SK-N-MC (cell line): ENCODE data around the gene RTN3.

Experiments used
- DNase-seq: peaks from one replicate; pipeline ENCODE4 v3.0.0-alpha.2; 2011; ENCODE audit warnings: low read depth, low spot score
- H3K27ac ChIP-seq: fragments of 200-600 bp; sonication (generic); 2 replicates; pipeline ENCODE4 v1.5.1; 2016; ENCODE audit warnings: mixed run types
- H3K36me3 ChIP-seq: fragments of 200-600 bp; sonication (generic); 2 replicates; pipeline ENCODE4 v1.6.1; 2017; ENCODE audit warnings: antibody characterized with exemption, low read length, mixed read lengths; ENCODE audit not compliant: insufficient read depth
- H3K4me3 ChIP-seq: fragments of 200-600 bp; sonication (generic); 2 replicates; pipeline ENCODE4 v1.5.1; 2016
- H3K9ac ChIP-seq: fragments of 200-600 bp; sonication (generic); 2 replicates; pipeline ENCODE4 v1.8.0; 2017; ENCODE audit warnings: mixed run types, mixed read lengths; ENCODE audit not compliant: insufficient read length
- H3K9me3 ChIP-seq: fragments of 200-600 bp; sonication (generic); 2 replicates; pipeline ENCODE4 v1.6.1; 2017; ENCODE audit warnings: low read depth, mild to moderate bottlenecking, antibody characterized with exemption, low read length, moderate library complexity, mixed read lengths
- EZH2 ChIP-seq: fragments of 200-600 bp; sonication (generic); IDR thresholded peaks from one replicate; pipeline ENCODE4 v1.6.1; 2017; ENCODE audit warnings: antibody characterized with exemption
- FOXP2 ChIP-seq: optimal IDR thresholded peaks from 2 replicates; pipeline ENCODE3; 2011; ENCODE audit warnings: mild to moderate bottlenecking, moderate library complexity; ENCODE audit not compliant: insufficient read depth; ENCODE audit errors: extremely low read length, control extremely low read depth
- POLR2AphosphoS5 ChIP-seq: IDR thresholded peaks from 2 replicates; pipeline ENCODE4 v1.6.1; 2012; ENCODE audit warnings: mild to moderate bottlenecking, low read depth, low read length, borderline replicate concordance

RTN3 gene

DNA sequence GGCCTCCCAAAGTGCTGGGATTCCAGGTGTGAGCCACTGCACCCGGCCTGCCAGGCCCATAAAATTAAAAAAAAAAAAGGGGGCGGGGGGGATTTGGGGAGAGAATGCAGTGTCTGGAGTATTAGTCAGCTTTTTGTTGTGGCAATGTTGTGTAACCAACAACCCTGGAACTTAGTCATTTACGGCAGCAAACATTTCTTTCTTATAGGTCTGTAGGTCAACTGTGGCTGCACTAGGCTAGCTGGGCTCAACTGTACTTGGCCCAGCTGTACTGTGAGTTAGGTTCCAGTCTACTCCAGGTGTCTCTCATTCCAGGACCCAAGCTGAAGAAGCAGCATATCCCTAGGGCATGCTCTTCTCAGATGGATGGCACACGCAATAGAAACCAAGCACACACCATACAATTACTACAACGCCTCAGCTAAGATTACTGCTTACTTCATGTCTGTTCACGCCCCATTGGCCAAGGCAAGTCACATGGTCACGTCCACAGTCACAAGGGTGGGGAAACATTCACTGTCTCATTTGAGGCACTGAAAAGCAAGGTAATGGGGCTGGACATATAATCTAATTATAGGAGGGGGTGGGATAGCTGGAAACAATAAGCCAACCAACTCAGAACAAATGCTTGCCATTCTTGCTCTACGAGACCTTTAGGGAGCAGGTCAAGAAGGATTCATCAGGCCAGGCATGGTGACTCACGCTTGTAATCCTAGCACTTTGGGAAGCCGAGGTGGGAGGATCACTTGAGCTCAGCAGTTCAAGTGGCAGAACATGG is 121.5 kb downstream of the RTN3 start:
- Histone ChIP-seq H3K9ac (no peak overlapping the region), H3K27ac (no peak overlapping the region)
- no peak for DNase-seq

DNA sequence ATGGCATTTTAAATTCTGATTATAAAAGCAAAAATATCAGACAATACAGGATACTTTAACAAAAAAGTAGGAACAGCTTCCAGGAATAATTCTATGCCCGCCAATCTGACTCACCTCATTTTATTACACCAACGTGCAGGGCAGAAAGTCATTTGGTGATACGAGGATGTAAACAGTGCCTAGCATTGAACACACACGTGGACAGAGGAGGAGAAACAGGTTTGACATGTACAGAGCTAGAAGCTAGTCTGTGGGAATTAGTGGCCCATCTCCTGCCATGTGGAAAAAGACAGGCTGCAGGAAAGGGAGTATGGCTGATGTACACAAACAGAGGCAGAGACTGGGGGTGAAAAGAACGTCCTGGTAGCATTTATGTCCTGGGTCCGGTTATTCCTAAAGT is 123.0 kb downstream of the RTN3 start:
- H3K4me3 ChIP-seq: no peak overlapping the region
- no peak overlapping the region for H3K27ac ChIP-seq
- H3K36me3 ChIP-seq: no peaks in the 10 kb centered on the region
- H3K9me3 ChIP-seq: no peaks in the 10 kb centered on the region
- DNase-seq: no peak
- H3K9ac ChIP-seq: no peak overlapping the region
- no peak for TF ChIP-seq POLR2AphosphoS5
- no peak for TF ChIP-seq FOXP2
- no peak for TF ChIP-seq EZH2

More for the DNA sequence above, 121.5 kb downstream of the RTN3 start:
- Histone ChIP-seq H3K4me3 (no peak overlapping the region), H3K36me3 (no peaks in the 10 kb centered on the region), H3K9me3 (no peaks in the 10 kb centered on the region)
- TF ChIP-seq POLR2AphosphoS5 (no peak), EZH2 (no peak), FOXP2 (no peak)

DNA sequence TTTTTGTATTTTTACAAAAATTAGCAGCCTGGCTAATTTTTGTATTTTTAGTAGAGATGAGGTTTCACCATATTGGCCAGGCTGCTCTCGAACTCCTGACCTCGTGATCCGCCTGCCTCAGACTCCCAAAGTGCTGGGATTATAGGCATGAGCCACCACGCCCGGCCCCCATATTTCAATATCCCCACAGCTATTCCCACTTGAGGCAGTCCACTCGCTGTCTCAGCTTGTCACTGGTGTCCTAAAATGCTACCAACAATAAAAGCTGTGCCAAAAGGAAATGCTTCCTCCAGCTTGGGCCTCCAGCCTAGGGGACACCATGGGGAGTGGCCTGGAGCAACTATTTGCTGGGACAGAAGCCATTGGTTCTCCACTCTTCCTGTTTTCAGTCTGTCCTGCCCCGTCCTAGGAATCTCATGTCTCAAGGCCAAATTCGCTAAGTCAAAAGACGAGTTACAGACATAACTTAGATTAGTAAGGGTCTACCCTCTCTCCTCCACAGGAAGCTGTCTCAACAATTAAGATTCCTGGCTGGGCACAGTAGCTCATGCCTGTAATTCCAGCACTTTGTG is 124.6 kb downstream of the RTN3 start:
- Histone ChIP-seq H3K9ac (no peak overlapping the region), H3K9me3 (no peaks in the 10 kb centered on the region), H3K27ac (no peak overlapping the region), H3K36me3 (no peaks in the 10 kb centered on the region), H3K4me3 (no peak overlapping the region)
- TF ChIP-seq EZH2 (no peak), FOXP2 (no peak), POLR2AphosphoS5 (no peak)
- no peak for DNase-seq
